HepG2 (cell line): Measurements from ENCODE around the gene AUTS2. TPM values are rescaled to one million over a fixed set of nuclear protein-coding genes. Genes with fewer than 3 reads are reported as not detected.

Experiments used
- ATAC-seq: fragments of 200-7000 bp; cut with Tn5 transposase; 3 replicates; pipeline ENCODE4 v1.9.1; 2020; ENCODE audit warnings: mild to moderate bottlenecking, moderate library complexity
- BruUV-seq: library from RNA; stranded (reverse); fragments of 400-500 nt; replicated peaks from 2 replicates; lab custom pipeline; 2021; lab: Mats Ljungman, UMichigan
- CTCF ChIA-PET: fragments of 300-600 bp; formaldehyde crosslinking; extraction: SDS; loops from one replicate; lab custom pipeline; 2021; ENCODE audit warnings: low total read pairs, inconsistent platforms, low intra/inter-chr PET ratio; lab: Yijun Ruan, JAX
- POLR2A ChIA-PET: fragments of 350-600 bp; sonication (Branson Sonifier 250); formaldehyde crosslinking; loops from one replicate; lab custom pipeline; 2020; ENCODE audit warnings: antibody characterized with exemption, inconsistent platforms; lab: Yijun Ruan, JAX
- DNase-seq: peaks from one replicate; pipeline ENCODE4 v3.0.0-alpha.2; 2015; ENCODE audit warnings: low spot score
- FAIRE-seq: peaks from 3 replicates; lab custom pipeline; 2011; peaks lifted over from hg19 to GRCh38; lab: Jason Lieb, UNC
- H2AFZ ChIP-seq: one replicate; pipeline ENCODE4 v1.6.1; 2011; ENCODE audit warnings: low read length, inconsistent platforms
- H3K27ac ChIP-seq: fragments of 300-600 bp; 3 replicates; pipeline ENCODE4 v1.8.0; 2011; ENCODE audit warnings: mixed run types, mild to moderate bottlenecking, mixed read lengths, low read length, inconsistent platforms; ENCODE audit not compliant: insufficient read depth; ENCODE audit errors: extremely low read length
- H3K27me3 ChIP-seq, 2 experiments: fragments of 200-600 bp in 1 of 2; 2 replicates in 1 of 2; 3 replicates in 1 of 2; pipeline versions ENCODE4 v1.6.0 to v1.8.0; 2011; ENCODE audit warnings: low read length in 2 of 2, mild to moderate bottlenecking in 2 of 2, moderate library complexity in 2 of 2, inconsistent platforms in 1 of 2; ENCODE audit not compliant: insufficient read depth in 2 of 2, control insufficient read depth in 1 of 2
- H3K36me3 ChIP-seq, 2 experiments: fragments of 200-600 bp in 1 of 2; replicated peaks in 1 of 2; 2 replicates in 1 of 2; 3 replicates in 1 of 2; pipeline versions ENCODE4 v1.5.1 to v1.8.0; 2011; ENCODE audit warnings: low read length in 2 of 2, inconsistent platforms in 1 of 2; ENCODE audit not compliant: insufficient read depth in 2 of 2, control insufficient read depth in 1 of 2
- H3K4me1 ChIP-seq: 2 replicates; pipeline ENCODE4 v1.5.1; 2012; ENCODE audit warnings: low read length, inconsistent platforms; ENCODE audit not compliant: insufficient read depth
- H3K4me2 ChIP-seq: 2 replicates; pipeline ENCODE4 v1.6.0; 2011; ENCODE audit warnings: low read depth, low read length, inconsistent platforms
- H3K4me3 ChIP-seq, 3 experiments: fragments of 200-600 bp in 1 of 3; sonication (generic), shearing (Covaris generic) in 1 of 3; replicated peaks in 1 of 3; 2 replicates each; pipeline ENCODE4 v1.5.1; 2011 to 2016; ENCODE audit warnings: low read length in 3 of 3, inconsistent platforms in 2 of 3, low read depth in 2 of 3, mild to moderate bottlenecking in 2 of 3, control low read depth in 1 of 3, mixed read lengths in 1 of 3; ENCODE audit not compliant: insufficient read depth in 1 of 3
- H3K79me2 ChIP-seq: one replicate; pipeline ENCODE4 v1.6.1; 2011; ENCODE audit warnings: low read length, inconsistent platforms; ENCODE audit not compliant: insufficient read depth
- H3K9ac ChIP-seq: 2 replicates; pipeline ENCODE4 v1.6.0; 2011; ENCODE audit warnings: mild to moderate bottlenecking, low read depth, low read length, inconsistent platforms; ENCODE audit not compliant: insufficient read depth
- H3K9me3 ChIP-seq: 2 replicates; pipeline ENCODE4 v1.5.1; 2012; ENCODE audit warnings: mild to moderate bottlenecking, low read length
- H4K20me1 ChIP-seq: 2 replicates; pipeline ENCODE4 v1.6.0; 2011; ENCODE audit warnings: inconsistent platforms, mild to moderate bottlenecking, low read length, moderate library complexity; ENCODE audit not compliant: insufficient read depth
- ARNTL ChIP-seq: sonication (generic); formaldehyde crosslinking; IDR thresholded peaks from 2 replicates; pipeline ENCODE4 v1.4.0; 2020; ENCODE audit warnings: mild to moderate bottlenecking, missing genetic modification reagents
- EED ChIP-seq: sonication (generic); formaldehyde crosslinking; IDR thresholded peaks from 2 replicates; pipeline ENCODE4 v1.5.0; 2020; ENCODE audit warnings: mild to moderate bottlenecking, missing genetic modification reagents
- FOSL2 ChIP-seq: sonication (generic); formaldehyde crosslinking; IDR thresholded peaks from 2 replicates; pipeline ENCODE4 v1.4.0; 2020; ENCODE audit warnings: missing genetic modification reagents
- HNRNPH1 ChIP-seq: fragments of 200-400 bp; formaldehyde crosslinking; optimal IDR thresholded peaks from 2 replicates; pipeline ENCODE3; 2017; ENCODE audit warnings: mild to moderate bottlenecking, low read depth, low read length
- KAT2B ChIP-seq: fragments of 150-350 bp; IDR thresholded peaks from 2 replicates; pipeline ENCODE4 v1.6.1; 2014; ENCODE audit warnings: low read depth, low read length, borderline replicate concordance
- NFATC3 ChIP-seq: sonication (generic); formaldehyde crosslinking; IDR thresholded peaks from 2 replicates; pipeline ENCODE4 v1.5.1; 2020; ENCODE audit warnings: mild to moderate bottlenecking, missing genetic modification reagents
- POLR2A ChIP-seq, 2 experiments: IDR thresholded peaks; 2 replicates each; pipeline ENCODE4 v1.6.1; 2011; ENCODE audit warnings: low read depth in 2 of 2, low read length in 2 of 2, mild to moderate bottlenecking in 1 of 2, moderate library complexity in 1 of 2; ENCODE audit not compliant: insufficient read depth in 1 of 2
- RBFOX2 ChIP-seq: fragments of 200-400 bp; formaldehyde crosslinking; IDR thresholded peaks from 2 replicates; pipeline ENCODE4 v1.6.1; 2017; ENCODE audit warnings: low read depth, mild to moderate bottlenecking, low read length
- SP4 ChIP-seq: sonication (generic); formaldehyde crosslinking; IDR thresholded peaks from 2 replicates; pipeline ENCODE4 v1.8.1; 2023; ENCODE audit warnings: mild to moderate bottlenecking, missing genetic modification reagents
- TBX2 ChIP-seq: sonication (generic); formaldehyde crosslinking; IDR thresholded peaks from 2 replicates; pipeline ENCODE4 v1.5.0; 2020; ENCODE audit warnings: missing genetic modification reagents, mild to moderate bottlenecking, borderline replicate concordance
- TP53 ChIP-seq: sonication (generic); formaldehyde crosslinking; conservative IDR thresholded peaks from 2 replicates; pipeline ENCODE4 v1.4.0; 2020; ENCODE audit warnings: missing genetic modification reagents
- ZNF441 ChIP-seq: sonication (generic); formaldehyde crosslinking; IDR thresholded peaks from 2 replicates; pipeline ENCODE4 v1.7.0; 2021; ENCODE audit warnings: missing genetic modification reagents, borderline replicate concordance
- WGBS: methylation state at CpG from one replicate; pipeline ENCODE4 v1.1.6; 2017; ENCODE audit warnings: low lambda C conversion rate; 5-methylcytosine and 5-hydroxymethylcytosine counted together
- in situ Hi-C: cut with HindIII; loops from 2 replicates; pipeline ENCODE4 v1.10.0; 2017; ENCODE audit warnings: low pct_unique_long_range_greater_than_20kb; ENCODE audit not compliant: extremely low pct_ligation_motif_present
- intact Hi-C: fragments of 100-400 bp; cut with micrococcal nuclease; formaldehyde crosslinking; loops from one replicate; pipeline ENCODE4 v1.10.0; 2022; ENCODE audit not compliant: unreplicated experiment
- polyA plus RNA-seq, 8 experiments: library from polyadenylated mRNA; depleted of rRNA in 3 of 8; stranded (reverse) in 7 of 8; unstranded in 1 of 8; fragments of >200 nt; fragmentation: Illumina TruSeq in 4 of 8; extraction: Trizol in 4 of 8; gene quantifications; 2 replicates each; pipeline versions ENCODE4 v1.2.1 to v1.2.3, GENCODE V29; 2011 to 2016; ENCODE audit warnings: low read depth in 4 of 8, missing spikeins in 1 of 8, mixed read lengths in 1 of 8; ENCODE audit not compliant: insufficient read depth in 1 of 8
- total RNA-seq, 5 experiments: library from RNA; depleted of rRNA; stranded (reverse); fragments of >200 nt; fragmentation: Illumina TruSeq; extraction: Trizol; gene quantifications; 2 replicates each; pipeline ENCODE4 v1.2.3, GENCODE V29; 2016; ENCODE audit warnings: low read depth in 1 of 5
- TF ChIP-seq, protein P1 (sequence below): sonication (generic); formaldehyde crosslinking; IDR thresholded peaks from 2 replicates; pipeline ENCODE4 v1.5.1; 2020; ENCODE audit warnings: missing genetic modification reagents, mild to moderate bottlenecking, borderline replicate concordance
- TF ChIP-seq, protein P2 (sequence below): sonication (generic); formaldehyde crosslinking; IDR thresholded peaks from 2 replicates; pipeline ENCODE4 v1.8.1; 2023; ENCODE audit warnings: mild to moderate bottlenecking, missing genetic modification reagents
- TF ChIP-seq, protein P3 (sequence below): sonication (generic); formaldehyde crosslinking; IDR thresholded peaks from 2 replicates; pipeline ENCODE4 v1.9.0; 2021; ENCODE audit warnings: missing genetic modification reagents, borderline replicate concordance
- TF ChIP-seq, protein P4 (sequence below): sonication (generic); formaldehyde crosslinking; conservative IDR thresholded peaks from 2 replicates; pipeline ENCODE4 v1.4.0; 2020; ENCODE audit warnings: missing genetic modification reagents
- TF ChIP-seq, protein P5 (sequence below): sonication (generic); formaldehyde crosslinking; IDR thresholded peaks from 2 replicates; pipeline ENCODE4 v1.5.0; 2020; ENCODE audit warnings: mild to moderate bottlenecking, missing genetic modification reagents, borderline replicate concordance

Gene AUTS2
- total and polyA plus RNA-seq, 2 of the 13 experiments (the other 11 are each of a cell fraction or from before 2014, with no cell fraction given), result 0.38 TPM; not detected in 1

DNA sequence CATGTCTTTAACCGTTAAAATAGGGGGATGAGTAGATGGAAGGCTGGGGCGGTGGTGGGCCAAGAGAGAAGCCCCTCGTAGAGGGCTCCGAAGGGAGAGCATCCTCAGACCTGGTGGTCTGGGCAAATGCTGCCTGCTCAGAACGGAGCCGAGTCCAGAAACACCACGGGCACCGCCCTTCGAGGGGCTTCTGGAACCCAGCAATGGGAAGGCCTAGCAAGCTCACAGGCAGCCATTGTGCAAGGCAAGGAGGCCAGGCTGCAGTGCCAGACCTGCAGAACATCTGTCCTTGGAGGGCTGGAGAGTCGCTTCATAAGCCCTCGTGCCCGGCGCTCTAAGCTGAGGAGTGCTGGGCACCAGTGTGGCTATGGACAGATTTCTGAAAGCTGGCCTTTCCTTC is 889.6 kb downstream of the AUTS2 start:
- intact Hi-C loops, result no loop called here
- Histone ChIP-seq H3K4me1 (no peaks in the 10 kb centered on the region), H3K27me3 (no peaks in the 10 kb centered on the region), H3K9ac (no peak overlapping the region), H3K36me3 (no peaks in the 10 kb centered on the region), H3K9me3 (no peaks in the 10 kb centered on the region), H3K79me2 (no peaks in the 10 kb centered on the region), H3K27ac (no peak overlapping the region), H3K4me3 (no peak overlapping the region), H4K20me1 (no peaks in the 10 kb centered on the region), H2AFZ (no peak overlapping the region), H3K4me2 (no peak overlapping the region)
- no peak for TF ChIP-seq NFATC3 (CRISPR knock-in tag)
- TF ChIP-seq, protein P1, sequence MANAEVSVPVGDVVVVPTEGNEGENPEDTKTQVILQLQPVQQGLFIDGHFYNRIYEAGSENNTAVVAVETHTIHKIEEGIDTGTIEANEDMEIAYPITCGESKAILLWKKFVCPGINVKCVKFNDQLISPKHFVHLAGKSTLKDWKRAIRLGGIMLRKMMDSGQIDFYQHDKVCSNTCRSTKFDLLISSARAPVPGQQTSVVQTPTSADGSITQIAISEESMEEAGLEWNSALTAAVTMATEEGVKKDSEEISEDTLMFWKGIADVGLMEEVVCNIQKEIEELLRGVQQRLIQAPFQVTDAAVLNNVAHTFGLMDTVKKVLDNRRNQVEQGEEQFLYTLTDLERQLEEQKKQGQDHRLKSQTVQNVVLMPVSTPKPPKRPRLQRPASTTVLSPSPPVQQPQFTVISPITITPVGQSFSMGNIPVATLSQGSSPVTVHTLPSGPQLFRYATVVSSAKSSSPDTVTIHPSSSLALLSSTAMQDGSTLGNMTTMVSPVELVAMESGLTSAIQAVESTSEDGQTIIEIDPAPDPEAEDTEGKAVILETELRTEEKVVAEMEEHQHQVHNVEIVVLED (CRISPR knock-in tag), result no peak
- TF ChIP-seq, protein P2, sequence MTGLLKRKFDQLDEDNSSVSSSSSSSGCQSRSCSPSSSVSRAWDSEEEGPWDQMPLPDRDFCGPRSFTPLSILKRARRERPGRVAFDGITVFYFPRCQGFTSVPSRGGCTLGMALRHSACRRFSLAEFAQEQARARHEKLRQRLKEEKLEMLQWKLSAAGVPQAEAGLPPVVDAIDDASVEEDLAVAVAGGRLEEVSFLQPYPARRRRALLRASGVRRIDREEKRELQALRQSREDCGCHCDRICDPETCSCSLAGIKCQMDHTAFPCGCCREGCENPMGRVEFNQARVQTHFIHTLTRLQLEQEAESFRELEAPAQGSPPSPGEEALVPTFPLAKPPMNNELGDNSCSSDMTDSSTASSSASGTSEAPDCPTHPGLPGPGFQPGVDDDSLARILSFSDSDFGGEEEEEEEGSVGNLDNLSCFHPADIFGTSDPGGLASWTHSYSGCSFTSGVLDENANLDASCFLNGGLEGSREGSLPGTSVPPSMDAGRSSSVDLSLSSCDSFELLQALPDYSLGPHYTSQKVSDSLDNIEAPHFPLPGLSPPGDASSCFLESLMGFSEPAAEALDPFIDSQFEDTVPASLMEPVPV (CRISPR knock-in tag), result no peak
- TF ChIP-seq SP4 (CRISPR knock-in tag), result no peak
- no peak for TF ChIP-seq TP53 (CRISPR knock-in tag)
- TF ChIP-seq EED, result no peak
- no peak for TF ChIP-seq ARNTL (CRISPR knock-in tag)
- TF ChIP-seq, protein P3, sequence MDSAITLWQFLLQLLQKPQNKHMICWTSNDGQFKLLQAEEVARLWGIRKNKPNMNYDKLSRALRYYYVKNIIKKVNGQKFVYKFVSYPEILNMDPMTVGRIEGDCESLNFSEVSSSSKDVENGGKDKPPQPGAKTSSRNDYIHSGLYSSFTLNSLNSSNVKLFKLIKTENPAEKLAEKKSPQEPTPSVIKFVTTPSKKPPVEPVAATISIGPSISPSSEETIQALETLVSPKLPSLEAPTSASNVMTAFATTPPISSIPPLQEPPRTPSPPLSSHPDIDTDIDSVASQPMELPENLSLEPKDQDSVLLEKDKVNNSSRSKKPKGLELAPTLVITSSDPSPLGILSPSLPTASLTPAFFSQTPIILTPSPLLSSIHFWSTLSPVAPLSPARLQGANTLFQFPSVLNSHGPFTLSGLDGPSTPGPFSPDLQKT, result no peak
- TF ChIP-seq ZNF441, result no peak
- no peak for TF ChIP-seq KAT2B
- TF ChIP-seq POLR2A (IDR thresholded peaks at IDR 0.05; ENCODE audit: insufficient read depth in 1 of 2, low read depth in 2 of 2, low read length in 2 of 2), result no peak
- TF ChIP-seq TBX2 (CRISPR knock-in tag), result no peak
- TF ChIP-seq, protein P4, sequence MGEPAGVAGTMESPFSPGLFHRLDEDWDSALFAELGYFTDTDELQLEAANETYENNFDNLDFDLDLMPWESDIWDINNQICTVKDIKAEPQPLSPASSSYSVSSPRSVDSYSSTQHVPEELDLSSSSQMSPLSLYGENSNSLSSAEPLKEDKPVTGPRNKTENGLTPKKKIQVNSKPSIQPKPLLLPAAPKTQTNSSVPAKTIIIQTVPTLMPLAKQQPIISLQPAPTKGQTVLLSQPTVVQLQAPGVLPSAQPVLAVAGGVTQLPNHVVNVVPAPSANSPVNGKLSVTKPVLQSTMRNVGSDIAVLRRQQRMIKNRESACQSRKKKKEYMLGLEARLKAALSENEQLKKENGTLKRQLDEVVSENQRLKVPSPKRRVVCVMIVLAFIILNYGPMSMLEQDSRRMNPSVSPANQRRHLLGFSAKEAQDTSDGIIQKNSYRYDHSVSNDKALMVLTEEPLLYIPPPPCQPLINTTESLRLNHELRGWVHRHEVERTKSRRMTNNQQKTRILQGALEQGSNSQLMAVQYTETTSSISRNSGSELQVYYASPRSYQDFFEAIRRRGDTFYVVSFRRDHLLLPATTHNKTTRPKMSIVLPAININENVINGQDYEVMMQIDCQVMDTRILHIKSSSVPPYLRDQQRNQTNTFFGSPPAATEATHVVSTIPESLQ (CRISPR knock-in tag), result no peak
- no peak for TF ChIP-seq RBFOX2
- TF ChIP-seq, protein P5, sequence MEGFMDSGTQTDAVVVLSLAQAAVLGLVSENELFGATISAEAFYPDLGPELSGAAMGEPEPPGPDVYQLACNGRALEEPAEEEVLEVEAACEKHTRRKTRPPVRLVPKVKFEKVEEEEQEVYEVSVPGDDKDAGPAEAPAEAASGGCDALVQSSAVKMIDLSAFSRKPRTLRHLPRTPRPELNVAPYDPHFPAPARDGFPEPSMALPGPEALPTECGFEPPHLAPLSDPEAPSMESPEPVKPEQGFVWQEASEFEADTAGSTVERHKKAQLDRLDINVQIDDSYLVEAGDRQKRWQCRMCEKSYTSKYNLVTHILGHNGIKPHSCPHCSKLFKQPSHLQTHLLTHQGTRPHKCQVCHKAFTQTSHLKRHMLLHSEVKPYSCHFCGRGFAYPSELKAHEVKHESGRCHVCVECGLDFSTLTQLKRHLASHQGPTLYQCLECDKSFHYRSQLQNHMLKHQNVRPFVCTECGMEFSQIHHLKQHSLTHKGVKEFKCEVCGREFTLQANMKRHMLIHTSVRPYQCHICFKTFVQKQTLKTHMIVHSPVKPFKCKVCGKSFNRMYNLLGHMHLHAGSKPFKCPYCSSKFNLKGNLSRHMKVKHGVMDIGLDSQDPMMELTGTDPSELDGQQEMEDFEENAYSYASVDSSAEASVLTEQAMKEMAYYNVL (CRISPR knock-in tag), result no peak
- no peak for TF ChIP-seq FOSL2
- no peak for TF ChIP-seq HNRNPH1
- ChIA-PET POLR2A (no interaction called here), CTCF (no interaction called here)
- DNase-seq, result no peak
- FAIRE-seq, result no peak
- in situ Hi-C loops, result no loop called here
- BruUV-seq, result no TSS peak
- no peak for ATAC-seq
- WGBS, result 55% methylated on average over 4 of the region's 13 CpGs
